Activated CD4-positive, CD25-positive, alpha-beta regulatory T cell treated with anti-CD3 and anti-CD28 coated beads, Interleukin-2, amount 50 U/mL, for 24 hours (primary cell): ENCODE results near the gene BRAF.
"Not testable (repeated sequence)": the region's sequence is repeated elsewhere in the genome, so short reads cannot be mapped to it uniquely, and the experiment has no call there.

Experiments used
- ATAC-seq, 2 donors: fragments of 150-1000 bp; cut with Tn5 transposase; one replicate each; pipeline ENCODE4 v1.10.0; 2021; ENCODE audit warnings: mild to moderate bottlenecking in 1 of 2, moderate library complexity in 1 of 2

Gene BRAF

DNA sequence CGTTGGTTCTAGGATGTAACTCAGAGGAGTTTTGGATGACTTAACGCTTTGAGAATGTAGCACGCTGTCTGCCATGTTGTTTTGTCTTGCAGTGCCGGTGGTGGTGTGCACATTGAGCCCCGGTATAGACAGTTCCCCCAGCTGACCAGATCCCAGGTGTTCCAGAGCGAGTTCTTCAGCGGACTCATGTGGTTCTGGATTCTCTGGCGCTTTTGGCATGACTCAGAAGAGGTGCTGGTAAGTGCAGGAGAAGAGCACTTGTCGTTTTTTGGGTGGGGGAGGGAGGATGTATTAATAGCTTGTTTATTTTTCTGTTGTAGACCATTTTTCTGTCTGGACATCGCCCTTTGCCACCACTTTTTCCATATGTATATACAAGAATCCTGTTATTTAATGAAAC, 222.0 kb downstream of the BRAF start:
- ATAC-seq: no peak

DNA sequence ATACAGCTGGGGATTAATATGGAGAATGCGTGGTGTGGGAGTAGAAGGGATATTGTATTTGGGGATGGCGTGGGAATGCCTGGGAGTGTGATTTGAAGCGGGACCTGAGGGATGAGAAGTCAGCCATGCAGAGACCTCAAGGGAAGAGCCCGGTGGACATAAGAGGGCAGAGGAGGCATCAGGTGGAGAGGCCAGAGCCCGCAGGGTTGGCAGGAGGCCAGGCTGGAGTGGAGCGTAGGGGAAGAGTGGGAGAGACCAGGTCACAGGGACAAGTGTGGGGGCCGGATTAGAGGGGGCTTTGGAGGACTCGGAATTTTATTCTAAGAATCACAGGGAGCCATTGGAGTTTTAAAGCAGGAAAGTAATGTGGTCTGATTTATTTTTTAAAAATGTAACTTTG, 226.3 kb downstream of the BRAF start:
- no peak for ATAC-seq

DNA sequence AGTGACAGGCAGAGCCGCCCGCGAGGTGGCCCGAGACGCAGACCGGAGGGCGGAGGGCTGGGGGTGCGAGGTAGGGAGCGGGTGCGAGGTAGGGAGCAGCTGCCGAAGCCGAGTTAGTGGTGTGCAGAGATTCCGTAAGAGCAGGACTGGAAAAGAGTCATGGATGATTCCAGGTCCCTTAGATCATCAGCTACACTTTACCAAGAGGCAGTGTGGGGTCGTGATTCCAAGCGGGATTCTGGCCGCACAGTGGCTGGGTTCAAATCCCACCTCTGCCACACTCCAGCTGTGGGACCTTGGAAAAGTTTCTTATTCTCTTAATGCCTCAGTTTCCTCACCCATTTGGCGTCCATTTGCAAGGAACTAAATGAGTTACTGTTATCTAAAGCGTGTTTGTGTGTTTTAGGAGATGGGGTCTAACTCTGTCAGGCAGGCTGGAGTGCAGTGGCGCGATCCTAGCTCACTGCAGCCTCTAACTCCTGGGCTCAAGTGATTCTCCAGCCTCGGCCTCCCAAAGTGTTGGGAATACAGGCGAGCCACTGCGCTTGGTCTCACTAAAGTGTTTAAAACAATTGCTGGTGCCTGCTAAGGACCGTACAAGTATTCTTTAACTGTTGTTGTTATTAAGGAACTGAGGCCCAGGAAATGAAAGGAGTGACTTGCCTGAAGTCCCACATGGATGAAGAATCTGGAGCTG, 227.1 kb downstream of the BRAF start:
- no peak for ATAC-seq

DNA sequence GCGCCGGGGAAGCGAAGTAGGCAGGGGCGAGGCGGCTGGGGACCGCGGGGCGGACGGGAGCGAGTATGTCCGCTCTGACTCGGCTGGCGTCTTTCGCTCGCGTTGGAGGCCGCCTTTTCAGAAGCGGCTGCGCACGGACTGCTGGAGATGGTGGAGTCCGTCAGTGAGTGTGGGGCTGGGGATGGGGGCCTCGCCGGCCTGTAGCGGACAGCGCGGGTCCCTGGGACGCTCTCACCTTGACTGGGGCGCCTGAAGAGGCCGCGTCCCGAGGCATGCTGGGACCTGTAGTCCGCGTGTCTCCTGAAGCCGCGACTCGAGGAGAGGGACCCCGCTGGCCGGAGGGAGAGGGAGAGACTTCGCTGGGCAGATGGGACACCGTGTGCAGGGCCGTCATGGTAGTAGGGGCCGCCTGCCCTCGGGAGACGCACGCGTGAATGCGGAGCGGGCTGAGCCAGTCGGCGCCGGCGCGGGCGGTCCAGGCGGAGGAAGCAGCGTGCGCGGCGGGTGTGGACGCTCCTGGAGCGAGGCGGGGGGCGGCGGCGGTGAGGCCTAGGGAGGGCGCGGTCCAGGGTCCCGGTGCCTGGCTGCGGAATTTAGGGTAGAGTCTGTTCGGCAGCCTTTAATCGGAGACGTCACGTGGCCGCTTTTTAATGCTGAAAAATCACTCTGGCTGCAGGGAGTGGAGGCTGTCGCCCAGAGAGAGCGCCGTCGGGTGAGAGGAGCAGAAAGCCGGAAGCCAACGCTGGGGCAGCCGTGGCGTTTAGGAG, 227.9 kb downstream of the BRAF start, which contains the start of gene NDUFB2:
Gene NDUFB2 (plus strand): TSS at position 29 of the 767 bp plus-strand sequence. CDS start 37 bp downstream, at position 66.
- ATAC-seq: peak; percentile 89 to 91

DNA sequence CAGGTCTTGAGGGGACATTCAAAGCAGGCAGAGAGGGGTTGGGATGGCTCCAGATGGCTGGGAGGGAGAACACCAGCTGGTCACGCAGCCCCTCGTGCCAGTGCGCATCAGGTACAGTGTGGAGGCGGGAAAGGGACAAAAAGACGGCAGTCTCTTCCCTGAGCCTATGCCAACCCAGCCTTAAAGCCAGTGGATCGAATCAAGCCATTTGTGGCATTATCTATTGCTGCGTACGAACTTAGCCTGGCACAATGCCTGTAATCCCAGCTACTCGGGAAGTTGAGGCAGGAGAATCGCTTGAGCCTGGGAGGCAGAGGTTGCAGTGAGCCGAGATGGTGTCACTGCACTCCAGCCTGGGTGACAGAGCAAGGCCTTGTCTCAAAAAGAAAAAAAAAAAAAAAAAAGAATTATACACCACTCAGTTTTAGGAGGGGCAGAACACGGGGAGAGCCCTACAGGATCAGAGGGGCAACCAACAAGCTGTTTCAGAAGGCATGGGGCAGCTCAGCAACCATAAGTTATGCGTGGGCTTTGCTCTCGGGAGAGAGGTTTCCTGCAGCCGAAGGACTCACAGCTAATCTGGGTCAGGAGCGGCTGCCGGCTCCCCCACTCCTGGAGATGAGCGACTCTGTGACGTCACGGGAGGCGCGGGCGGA, 228.6 kb downstream of the BRAF start:
- peak; percentile 4 to 6 for ATAC-seq

DNA sequence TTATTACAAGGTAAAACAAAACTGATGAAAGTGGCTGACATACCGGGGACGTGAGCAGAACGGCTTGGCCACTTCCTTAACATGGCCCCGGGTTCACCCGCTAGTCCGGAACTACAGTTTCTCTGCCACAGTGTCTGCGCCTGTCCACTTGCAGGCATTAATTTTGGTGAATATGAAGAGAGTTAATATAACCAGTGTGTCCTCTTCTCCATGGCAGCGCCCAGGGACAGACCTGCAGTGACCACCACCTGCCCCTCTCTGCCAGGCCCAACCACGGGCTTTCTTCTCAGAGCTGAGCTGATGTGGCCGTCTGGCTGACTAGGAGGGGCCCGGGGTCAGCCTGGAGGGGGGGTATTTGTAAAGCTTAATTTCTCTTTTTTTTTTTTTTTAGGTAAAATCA, 229.3 kb downstream of the BRAF start:
- ATAC-seq: no peak

DNA sequence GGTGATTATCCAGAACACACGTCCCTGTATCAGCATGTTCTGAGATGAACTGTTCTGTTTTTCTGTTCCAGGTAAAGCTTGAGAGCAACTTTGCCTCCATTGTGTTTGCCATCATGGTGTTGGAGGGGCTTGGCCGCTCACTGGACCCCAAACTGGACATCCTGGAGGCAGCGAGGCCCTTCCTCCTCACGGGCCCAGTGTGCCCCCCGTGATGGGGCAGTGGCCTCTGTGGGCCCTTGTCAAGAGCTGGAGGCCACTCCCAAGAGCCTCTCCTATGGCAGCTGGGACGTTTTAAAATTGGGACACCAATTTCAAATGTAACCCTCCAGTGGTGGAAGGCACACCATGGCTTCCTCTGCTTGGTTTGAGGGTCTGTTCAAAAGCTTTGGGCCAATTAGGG, 230.1 kb downstream of the BRAF start:
- ATAC-seq: no peak

DNA sequence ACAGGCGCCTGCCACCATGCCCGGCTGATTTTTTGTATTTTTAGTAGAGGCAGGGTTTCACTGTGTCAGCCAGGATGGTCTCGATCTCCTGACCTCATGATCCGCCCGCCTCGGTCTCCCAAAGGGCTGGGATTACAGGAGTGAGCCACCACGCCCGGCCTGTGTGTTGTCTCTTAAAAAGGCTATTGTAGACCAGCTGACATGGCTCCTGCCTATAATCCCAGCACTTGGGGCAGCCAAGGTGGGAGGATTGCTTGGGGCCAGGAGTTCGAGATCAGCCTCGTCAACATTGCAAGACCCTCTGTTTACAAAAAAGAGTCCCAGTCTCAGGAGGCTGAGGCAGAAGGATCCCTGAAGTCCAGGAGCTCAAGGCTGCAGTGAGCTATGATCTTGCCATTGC, 230.9 kb downstream of the BRAF start:
- not testable (repeated sequence) for ATAC-seq

DNA sequence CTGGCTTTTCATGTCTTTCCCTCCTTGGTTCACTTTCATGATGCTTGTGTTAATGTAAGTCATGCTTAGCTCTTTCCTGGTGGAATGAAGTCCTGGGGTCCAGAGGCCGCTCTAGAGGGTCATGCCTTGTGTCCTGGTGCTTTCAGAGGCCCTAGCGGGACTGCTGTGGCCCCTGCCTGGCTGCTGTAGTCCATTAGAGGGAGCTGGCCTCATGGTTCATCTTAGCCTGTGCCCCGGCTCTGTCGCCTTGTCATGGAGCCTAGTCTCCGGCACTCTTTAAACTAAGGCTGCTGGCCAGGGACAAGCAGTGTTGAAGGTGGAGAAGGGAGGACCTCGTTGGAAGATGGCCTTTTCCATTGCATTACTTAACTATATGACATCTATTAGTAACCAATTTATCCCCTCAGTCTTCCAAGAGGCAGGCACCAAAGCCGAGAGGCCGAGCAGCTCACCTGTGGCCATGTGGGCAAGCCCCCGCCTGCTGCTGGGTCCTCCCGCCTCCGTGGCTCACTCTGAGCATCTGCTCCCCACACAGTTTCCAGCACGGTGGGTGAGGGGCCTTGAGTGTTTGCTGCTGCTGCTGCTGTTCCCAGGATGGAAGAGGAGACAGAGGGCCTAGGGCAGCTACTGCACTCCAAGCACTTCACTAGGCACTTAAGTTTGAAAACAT, 233.2 kb downstream of the BRAF start:
- ATAC-seq: no peak

DNA sequence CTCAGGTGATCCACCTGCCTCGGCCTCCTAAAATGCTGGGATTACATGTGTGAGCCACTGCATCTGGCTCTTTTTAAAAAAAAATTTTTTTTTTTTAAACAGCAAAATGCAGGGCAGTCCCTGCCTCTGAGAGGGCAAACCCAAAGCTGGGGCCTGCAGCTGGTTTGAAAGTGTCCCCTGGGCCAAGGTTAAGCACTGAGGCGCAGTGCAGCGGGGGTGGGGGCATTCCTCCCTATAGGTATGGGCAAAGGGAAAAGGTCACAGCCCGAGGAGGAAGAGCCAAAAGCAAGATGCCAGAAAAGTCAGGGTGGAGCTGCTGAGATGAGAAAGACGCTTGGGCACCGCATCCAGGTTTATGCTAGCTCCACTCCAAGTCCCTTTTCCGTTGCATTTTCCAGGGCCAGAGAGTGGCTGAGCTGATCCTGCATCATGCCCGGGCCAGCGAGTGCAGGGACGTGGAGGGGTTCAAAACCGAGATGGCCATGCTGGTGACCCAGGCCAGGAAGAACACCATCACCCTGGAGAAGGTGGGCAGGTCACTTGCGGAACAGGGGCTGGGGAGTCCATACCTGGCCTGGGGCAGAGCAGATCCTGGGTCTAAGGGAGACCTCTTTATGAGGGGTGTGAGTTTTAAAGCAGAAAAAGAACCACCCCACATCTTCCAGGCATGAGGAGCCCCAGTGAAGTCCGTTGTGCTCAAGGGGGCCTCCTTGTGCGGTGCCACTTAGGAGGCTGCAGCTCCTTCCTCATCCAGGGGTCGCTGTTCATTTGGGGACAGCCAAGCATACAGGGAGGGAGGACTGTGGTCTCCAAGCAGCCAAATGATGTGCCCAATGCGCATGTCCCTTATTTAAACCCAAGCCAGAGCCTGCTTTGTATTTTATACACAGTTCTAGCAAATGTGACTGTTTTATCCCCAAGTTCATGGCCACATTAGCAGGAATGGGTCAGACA, 235.3 kb downstream of the BRAF start:
- ATAC-seq: no peak

DNA sequence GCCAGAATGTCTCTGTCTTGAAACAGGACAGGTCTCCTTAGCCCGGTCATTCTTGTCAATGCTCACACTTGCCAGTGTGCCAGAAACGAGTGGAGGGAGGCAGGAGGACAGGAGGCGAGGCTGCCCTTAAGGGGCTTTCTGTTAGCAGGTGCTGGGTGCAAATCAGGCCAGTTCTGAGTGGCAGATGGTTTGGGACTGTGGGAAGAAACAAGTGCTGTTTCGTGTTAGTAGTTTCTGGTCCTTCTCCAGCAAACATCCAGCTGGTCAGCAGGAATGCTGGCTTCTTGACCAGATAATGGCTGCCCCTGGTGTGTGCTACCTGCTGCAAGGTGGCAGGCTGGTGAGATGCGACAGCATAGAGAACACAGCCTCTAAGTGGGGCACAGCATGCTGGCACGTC, 236.4 kb downstream of the BRAF start:
- no peak for ATAC-seq

DNA sequence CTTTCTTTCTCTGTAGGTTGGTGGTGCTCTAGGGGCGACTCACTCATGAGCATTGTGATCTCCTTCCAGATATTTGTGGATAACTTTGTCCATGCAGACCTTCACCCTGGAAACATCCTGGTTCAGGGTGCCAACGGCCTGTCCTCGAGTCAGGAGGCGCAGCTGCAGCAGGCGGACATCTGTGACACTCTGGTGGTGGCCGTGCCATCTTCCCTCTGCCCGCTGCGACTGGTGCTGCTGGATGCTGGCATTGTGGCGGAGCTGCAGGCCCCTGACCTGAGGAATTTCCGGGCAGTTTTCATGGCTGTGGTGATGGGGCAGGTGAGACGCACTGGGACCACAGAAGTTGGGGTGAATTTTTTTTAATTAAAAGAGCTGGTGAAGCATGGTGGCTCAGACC, 237.8 kb downstream of the BRAF start:
- ATAC-seq: no peak

DNA sequence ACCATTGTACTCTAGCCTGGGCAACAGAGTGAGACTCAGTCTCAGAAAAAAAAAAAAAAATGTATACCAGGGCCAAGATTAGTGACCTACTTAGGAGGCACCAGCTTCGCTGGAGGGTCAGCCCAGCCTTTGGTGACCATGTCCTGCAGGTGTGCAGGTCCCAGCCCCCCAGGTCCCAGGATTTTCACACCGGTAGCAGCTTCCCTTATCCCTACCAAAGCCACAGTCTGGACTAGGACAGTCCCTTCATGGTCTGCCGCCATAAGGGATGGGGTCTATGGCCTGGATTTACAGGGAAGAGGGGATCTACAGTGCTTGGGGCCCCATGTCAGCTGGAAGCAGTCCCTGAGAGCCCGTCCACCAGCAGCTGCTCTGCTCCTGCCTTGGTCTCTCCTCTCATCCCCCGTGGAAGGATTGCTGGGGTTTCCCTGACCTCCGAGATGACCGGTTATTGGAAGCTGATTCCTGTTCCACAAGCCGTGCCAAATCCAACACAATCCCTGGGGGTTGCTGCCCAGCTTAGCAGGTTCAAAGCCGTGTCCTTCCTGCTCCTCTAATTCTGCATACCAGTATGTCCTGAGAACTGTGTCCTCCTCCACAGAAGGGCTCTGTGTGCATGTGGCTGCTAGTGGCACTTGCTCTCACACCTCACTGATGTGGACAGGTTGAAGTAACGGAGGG, 239.2 kb downstream of the BRAF start:
- no peak for ATAC-seq

DNA sequence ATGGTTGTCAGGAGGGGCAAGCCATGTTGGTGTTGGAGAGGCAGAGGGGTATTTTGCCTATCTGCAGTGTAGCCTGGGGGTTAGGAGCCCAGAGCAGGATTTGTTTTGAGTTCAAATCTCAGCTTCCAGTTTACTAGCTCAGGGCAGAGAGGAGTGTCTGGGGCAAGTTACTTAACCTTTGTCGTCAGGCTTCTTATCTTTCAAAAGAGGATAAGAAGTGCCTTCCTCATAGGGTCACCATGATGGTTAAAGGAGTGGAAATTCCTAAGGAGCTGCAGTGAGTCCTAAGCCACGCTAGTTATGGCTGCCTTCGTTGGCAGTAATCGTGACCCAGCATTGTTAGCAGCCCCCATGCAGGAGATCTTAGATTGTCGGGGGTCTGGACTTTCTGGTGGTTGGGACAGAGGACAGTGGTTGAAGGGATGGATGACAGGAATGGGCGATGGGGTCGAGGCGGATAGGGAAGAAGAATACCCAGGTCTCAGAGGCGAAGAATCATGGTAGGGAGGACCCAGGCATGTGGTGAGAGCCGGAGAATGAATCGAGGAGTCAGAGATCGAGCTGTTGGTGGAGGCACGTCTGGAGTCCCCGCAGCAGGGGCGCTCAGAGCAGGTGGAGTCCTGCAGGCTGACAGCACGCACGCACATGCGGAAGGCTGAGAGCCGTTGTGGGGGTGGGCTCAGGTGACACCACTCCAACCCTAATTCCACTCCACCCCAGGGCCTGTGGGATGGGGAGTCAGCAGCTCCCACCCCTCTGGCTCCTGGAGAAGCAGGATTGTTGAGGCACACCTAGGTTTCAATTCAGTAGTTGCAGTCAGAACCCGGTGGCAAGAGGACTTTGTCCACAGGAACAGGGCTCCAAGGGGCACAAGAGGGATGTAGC, 240.4 kb downstream of the BRAF start:
- no peak for ATAC-seq

DNA sequence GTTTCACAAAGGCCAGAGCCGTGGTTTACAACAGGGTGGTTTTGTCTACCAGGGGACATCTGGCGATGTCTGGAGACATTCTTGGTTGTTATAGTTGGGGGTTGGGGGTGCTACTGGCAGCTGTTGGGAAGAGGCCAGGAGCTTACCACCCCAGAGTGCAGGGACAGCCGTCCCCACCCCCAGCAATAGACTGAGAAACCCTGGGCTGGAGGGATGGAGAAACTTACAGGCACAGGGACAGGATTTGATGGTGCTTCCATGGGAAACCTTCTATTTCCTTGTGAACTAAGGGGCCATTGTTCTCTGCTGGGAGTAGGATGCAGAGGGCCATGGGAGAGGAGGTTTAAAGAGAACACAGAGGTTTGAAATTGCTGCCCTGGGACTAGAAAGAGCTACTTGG, 241.1 kb downstream of the BRAF start:
- ATAC-seq: no peak

DNA sequence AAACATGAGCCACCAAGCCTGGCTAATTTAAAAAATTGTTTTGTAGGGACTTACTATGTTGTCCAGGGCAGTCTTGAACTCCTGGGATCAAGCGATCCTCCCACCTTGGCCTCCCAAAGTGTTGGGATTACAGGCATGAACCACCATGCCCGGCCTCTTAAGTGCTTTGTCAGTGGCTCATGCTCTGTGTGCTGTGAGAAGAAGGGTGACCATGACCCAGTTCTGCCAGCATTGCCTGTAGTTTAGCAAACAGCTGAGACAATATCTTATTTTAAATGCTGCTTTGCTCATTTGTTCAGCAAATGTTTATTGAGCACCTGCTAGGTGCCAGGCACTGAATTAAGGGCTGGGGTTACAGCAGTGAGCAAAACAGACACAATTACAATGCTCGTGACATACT, 243.0 kb downstream of the BRAF start:
- no peak for ATAC-seq

DNA sequence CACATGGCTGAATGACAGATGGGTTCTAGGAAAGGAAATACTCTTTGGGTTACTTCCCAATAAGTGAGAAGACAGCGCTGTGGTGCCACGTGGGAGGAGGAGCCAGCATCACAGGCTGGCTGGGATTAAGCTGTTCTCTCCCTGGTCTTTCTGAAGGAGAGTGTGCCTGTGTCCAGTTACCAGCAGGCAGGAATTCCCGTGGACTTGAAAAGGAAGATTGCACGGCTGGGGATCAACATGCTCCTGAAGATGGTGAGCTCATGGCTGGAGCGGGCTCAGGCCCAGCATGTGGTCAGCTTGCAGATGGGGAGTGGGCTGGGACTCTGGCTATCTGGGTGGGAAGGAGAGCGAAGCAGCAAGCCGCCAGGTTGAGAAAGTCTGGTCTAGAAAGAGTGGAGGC, 243.8 kb downstream of the BRAF start:
- ATAC-seq: no peak

DNA sequence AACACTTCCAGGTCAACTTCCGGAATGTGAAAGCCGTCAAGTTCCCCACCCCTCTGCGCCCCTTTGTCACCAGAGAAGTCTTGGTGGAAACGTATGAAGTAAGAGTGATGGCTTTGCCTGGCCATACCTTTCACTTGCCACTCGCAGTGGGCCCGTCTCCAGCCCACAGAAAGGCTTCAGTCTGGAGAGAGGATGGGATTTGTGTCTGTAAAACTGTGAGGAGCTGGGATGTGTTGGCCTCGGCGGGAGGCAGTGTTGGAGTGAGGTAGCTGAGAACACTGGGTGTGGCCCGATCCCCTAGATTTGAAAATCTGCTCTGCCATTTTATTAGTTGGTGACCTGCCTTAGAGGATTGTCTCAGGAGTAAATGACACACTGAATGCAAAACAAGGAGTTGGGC, 245.5 kb downstream of the BRAF start:
- ATAC-seq: no peak

DNA sequence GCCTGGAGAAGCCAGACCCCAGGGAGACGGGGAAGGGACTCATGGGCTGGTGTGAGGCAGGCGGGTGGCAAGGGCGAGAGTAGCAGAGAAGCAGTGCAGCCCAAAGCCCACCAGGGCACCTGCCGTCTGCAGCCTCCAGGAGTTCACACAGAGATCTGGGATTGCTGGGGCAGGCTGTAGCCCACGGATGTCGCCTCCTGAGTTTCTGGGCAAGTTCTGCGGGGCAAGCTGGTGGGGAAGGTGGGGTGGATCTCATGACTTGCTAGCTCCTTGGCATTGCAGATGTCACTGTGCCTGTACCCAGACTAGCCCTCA, 246.0 kb downstream of the BRAF start:
- no peak for ATAC-seq

DNA sequence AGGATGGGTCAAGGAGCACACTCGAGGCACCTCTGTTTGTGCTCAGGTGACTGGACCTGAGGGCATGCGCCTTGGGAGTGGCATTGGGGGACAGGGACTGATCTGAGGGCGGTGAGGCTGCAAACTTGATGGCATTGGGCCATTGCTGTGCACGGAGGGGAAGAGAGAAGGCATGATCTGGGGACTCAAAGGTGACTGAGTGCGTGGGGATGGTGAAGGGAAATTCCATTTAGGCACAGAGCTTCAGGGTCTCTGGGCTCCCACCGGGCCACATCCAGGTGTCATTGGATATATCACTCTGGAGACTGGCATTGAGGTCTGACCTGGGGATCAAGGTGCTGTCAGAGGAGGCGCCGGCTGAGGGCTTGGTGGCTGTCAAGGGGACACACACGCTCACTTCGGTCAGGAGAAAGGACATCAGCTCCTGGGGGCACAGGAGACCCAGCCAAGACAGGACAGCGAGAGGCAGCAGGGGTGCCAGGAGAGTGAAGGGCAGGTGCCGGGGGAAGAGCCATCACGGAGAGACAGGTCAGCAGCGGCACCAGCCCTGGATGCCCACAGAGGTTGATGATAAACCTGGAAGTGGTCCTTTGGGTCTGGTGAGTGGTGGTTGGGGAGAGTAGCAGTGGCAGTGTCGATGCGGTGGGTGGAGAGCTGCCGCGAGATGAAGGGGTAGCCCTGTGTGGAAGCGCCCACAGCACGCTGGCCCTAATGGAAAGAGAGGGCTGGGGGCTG, 246.5 kb downstream of the BRAF start:
- ATAC-seq: no peak
